ENCODE results near the gene NHSL2.

NHSL2 gene

DNA sequence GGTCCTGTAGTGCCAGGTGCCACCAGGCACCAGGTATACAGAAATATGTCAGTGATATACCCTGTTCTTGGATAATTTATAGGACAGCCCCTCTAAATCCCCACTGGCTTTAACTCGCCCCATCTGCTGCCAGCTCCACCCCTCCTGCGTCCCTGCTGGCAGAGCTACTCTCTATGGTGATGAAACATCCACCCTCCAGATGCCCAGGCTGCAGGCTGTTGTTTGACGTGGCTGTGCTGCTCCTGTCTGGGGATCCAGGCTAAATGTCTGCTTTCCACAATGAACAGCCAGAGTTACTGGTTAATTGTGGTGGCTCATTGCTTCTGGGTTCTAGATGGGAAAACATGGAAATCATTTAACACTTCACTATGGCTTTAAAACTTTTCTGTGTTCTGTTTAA, 12.9 kb downstream of the NHSL2 start:
- no peak overlapping the region for H3K4me3 ChIP-seq (replicated peaks; ENCODE audit: low read depth, low read length)
- TF ChIP-seq, protein P1, sequence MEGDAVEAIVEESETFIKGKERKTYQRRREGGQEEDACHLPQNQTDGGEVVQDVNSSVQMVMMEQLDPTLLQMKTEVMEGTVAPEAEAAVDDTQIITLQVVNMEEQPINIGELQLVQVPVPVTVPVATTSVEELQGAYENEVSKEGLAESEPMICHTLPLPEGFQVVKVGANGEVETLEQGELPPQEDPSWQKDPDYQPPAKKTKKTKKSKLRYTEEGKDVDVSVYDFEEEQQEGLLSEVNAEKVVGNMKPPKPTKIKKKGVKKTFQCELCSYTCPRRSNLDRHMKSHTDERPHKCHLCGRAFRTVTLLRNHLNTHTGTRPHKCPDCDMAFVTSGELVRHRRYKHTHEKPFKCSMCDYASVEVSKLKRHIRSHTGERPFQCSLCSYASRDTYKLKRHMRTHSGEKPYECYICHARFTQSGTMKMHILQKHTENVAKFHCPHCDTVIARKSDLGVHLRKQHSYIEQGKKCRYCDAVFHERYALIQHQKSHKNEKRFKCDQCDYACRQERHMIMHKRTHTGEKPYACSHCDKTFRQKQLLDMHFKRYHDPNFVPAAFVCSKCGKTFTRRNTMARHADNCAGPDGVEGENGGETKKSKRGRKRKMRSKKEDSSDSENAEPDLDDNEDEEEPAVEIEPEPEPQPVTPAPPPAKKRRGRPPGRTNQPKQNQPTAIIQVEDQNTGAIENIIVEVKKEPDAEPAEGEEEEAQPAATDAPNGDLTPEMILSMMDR (IDR thresholded peaks at IDR 0.05; ENCODE audit: low read length, missing control alignments), result no peak

GRCh38 chrX:71927040-71927439, 16.4 kb downstream of the NHSL2 start:
- no peak for DNase-seq (ENCODE audit: low read depth)
- no peak overlapping the region for H3K4me3 ChIP-seq (replicated peaks; ENCODE audit: low read depth, low read length)
- TF ChIP-seq, protein P1 (IDR thresholded peaks at IDR 0.05; ENCODE audit: low read length, missing control alignments), result no peak

More for the DNA sequence above, 12.9 kb downstream of the NHSL2 start:
- DNase-seq (ENCODE audit: low read depth), result no peak

DNA sequence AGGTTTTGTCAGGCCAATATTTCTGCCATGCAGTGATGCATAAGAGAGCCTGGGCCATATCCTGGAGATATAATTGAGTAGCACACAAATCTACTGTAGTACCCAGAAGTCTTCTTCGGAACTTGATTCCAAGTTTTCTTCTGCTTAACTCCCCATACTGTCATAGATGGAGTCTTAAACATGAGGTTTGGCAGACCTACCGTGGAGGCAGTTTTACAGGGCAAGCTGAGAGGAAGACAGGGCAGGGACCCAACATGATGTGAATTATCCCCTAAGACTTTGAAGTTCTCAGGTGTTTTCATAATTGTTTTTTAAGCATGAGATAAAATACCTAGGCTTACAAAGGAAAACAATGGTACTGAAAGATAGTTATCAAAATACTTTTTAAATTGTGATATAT, 18.2 kb downstream of the NHSL2 start:
- TF ChIP-seq, protein P1 (IDR thresholded peaks at IDR 0.05; ENCODE audit: low read length, missing control alignments), result no peak
- no peak overlapping the region for H3K4me3 ChIP-seq (replicated peaks; ENCODE audit: low read depth, low read length)
- DNase-seq (ENCODE audit: low read depth), result no peak

- DNase-seq (ENCODE audit: low read depth), result peak; percentile 52
These were observed 19.7 kb downstream of the NHSL2 start for GRCh38 chrX:71930298-71930697.

DNA sequence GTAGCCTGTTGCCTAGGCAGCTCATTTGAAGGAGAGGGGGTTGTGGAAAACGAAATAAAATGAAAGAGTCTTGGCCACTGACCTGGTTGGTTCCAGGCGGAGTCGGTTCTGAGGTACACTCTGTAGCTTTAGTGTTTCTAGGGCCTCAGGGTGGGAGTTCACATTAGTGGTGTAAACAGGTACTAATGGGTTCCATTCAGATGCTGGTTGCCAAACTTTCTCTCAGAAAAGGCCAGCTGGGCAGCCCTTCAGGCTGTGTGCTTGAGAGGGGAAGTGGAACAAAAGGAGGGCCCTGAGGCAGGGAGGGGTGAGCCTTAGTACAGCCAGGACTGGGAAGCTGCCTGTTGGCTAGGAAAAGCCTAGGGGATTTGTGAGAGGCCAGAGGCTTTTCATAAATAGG, 24.8 kb downstream of the NHSL2 start:
- TF ChIP-seq, protein P1 (IDR thresholded peaks at IDR 0.05; ENCODE audit: low read length, missing control alignments), result no peak
- H3K4me3 ChIP-seq (replicated peaks; ENCODE audit: low read depth, low read length), result no peak overlapping the region
- DNase-seq (ENCODE audit: low read depth), result no peak

More at GRCh38 chrX:71930298-71930697, 19.7 kb downstream of the NHSL2 start:
- no peak overlapping the region for H3K4me3 ChIP-seq (replicated peaks; ENCODE audit: low read depth, low read length)
- TF ChIP-seq, protein P1 (IDR thresholded peaks at IDR 0.05; ENCODE audit: low read length, missing control alignments), result no peak

DNA sequence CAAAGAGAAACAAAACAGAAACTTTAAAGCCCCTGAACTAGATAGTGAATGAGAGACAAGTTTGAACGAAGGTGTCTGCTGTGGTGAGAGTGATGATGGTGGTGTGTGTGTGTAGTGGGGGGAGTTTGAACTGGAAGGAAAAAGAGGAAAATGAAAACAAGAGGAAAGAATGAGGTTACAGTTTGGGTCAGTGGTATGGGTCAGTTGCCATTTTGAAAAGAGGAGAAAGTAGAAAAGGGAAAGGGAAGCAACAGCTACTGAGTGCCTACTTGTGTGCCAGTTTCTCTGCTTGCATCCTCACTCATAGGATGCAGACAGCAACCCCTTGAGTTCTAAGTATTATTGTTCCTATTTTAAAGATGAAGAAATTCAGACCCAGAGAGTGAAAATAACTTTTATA, 26.0 kb downstream of the NHSL2 start:
- TF ChIP-seq, protein P1 (IDR thresholded peaks at IDR 0.05; ENCODE audit: low read length, missing control alignments), result no peak
- DNase-seq (ENCODE audit: low read depth), result no peak

DNA sequence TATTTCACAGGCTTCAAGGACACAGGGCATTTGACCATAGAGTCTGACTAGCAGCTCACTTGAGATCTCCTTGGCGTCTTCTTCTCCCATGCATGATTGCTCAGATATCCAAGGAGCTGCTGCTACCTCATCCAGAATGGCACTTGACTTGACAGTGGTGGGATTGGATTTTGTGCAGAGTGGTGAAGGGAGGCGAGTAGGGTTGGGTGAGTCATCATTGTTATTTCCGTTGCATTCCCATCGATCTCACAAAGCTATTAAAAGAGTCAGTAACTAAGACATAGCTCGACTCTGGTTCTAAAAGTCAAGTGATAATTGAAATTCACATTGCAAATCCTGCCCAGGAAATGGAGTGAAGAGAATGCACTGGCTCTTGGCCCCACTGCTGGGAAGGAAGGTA, 27.7 kb downstream of the NHSL2 start:
- TF ChIP-seq, protein P1 (IDR thresholded peaks at IDR 0.05; ENCODE audit: low read length, missing control alignments), result no peak
- no peak overlapping the region for H3K4me3 ChIP-seq (replicated peaks; ENCODE audit: low read depth, low read length)
- peak; percentile 14 for DNase-seq (ENCODE audit: low read depth)

More for the DNA sequence above, 26.0 kb downstream of the NHSL2 start:
- no peak overlapping the region for H3K4me3 ChIP-seq (replicated peaks; ENCODE audit: low read depth, low read length)

All from fibroblast of pulmonary artery (primary cell).